ENCODE results near the gene RNU4-1. TPM values are rescaled to one million over a fixed set of nuclear protein-coding genes. Genes with fewer than 3 reads are reported as not detected.

The RNU4-1 gene
- total and polyA plus RNA-seq, 9 of the 15 experiments (the other 6 are each of a cell fraction or from before 2014, with no cell fraction given) = under 0.01 to 19,719 (median 3,563) TPM; not detected in 4

GRCh38 chr12:120278137-120279069, 14.6 kb downstream of the RNU4-1 start:
- H2AFZ ChIP-seq (ENCODE audit: low read depth, low read length) = no peak overlapping the region
- H3K36me3 ChIP-seq (ENCODE audit: control insufficient read depth, insufficient read depth, low read length) = no peaks in the 10 kb centered on the region
- no TSS peak for BruUV-seq (replicated peaks)
- no peaks in the 10 kb centered on the region for H4K20me1 ChIP-seq (replicated peaks; ENCODE audit: control insufficient read depth, insufficient read depth, low read length)
- H3K79me2 ChIP-seq (ENCODE audit: control insufficient read depth, insufficient read depth, low read length) = no peaks in the 10 kb centered on the region
- ATAC-seq (no peak), FAIRE-seq (no peak), DNase-seq (ENCODE audit: extremely low read depth in 1 of 4, low spot score in 3 of 4) (no peak)
- WGBS (ENCODE audit: insufficient coverage, low coverage, missing lambda C conversion rate) = 75% methylated on average over 26 of the region's 57 CpGs
- ChIA-PET CTCF (ENCODE audit: low intra/inter-chr PET ratio) (no interaction called here), POLR2A (interaction anchor here (0.6 to 6.7 kb wide), 2 partner anchors 13 to 118 kb away, joined by 4 to 102 read pairs; partner anchors contain the start of genes RNU4-1 and RNU4-2)
- no peak overlapping the region for H3K4me2 ChIP-seq (ENCODE audit: insufficient read depth, low read length)
- no peaks in the 10 kb centered on the region for H3K9me1 ChIP-seq (ENCODE audit: control insufficient read depth, insufficient read depth, low read length)
- peaks cover 0 to 26% of the 10 kb centered on the region in 2 experiments; a peak in 3 of 5 replicates for H3K4me1 ChIP-seq (replicated peaks in 1 of 2; ENCODE audit: control insufficient read depth in 2 of 2, insufficient read depth in 2 of 2, low read length in 2 of 2)
- H3K4me3 ChIP-seq = no peak overlapping the region
- no peaks in the 10 kb centered on the region for H3K27me3 ChIP-seq (ENCODE audit: control insufficient read depth in 2 of 2, insufficient read depth in 2 of 2, low read length in 2 of 2)
- in situ Hi-C loops (cut with MboI) (no loop called here), intact Hi-C loops (cut with micrococcal nuclease) (no loop called here)
- no peak overlapping the region; a peak in 1 of 4 replicates for H3K9ac ChIP-seq (ENCODE audit: insufficient read depth in 1 of 2, low read depth in 2 of 2, low read length in 2 of 2)
- no peaks in the 10 kb centered on the region for H3K9me3 ChIP-seq (replicated peaks; ENCODE audit: control insufficient read depth, insufficient read depth, low read depth, low read length)
- H3K27ac ChIP-seq (ENCODE audit: extremely low read depth, low read depth, low read length) = no peak overlapping the region
- TF ChIP-seq ZHX1 (conservative IDR thresholded peaks at IDR 0.05; ENCODE audit: low read length) (no peak), ZNF274 (IDR thresholded peaks at IDR 0.05; ENCODE audit: borderline replicate concordance, low read depth, low read length) (no peak), AFF4 (CRISPR knock-in tag; IDR thresholded peaks at IDR 0.05) (no peak), RNF219 (CRISPR knock-in tag; IDR thresholded peaks at IDR 0.05) (no peak), TBL1XR1 (IDR thresholded peaks at IDR 0.05; ENCODE audit: low read length in 2 of 2) (no peak), PURB (CRISPR knock-in tag; IDR thresholded peaks at IDR 0.05; ENCODE audit: low read depth) (no peak), FOS (IDR thresholded peaks at IDR 0.05; ENCODE audit: extremely low read depth, insufficient read length) (no peak), PCBP1 (IDR thresholded peaks at IDR 0.05; ENCODE audit: low read depth, low read length, poor library complexity, severe bottlenecking) (peak; percentile 34), MIER1 (IDR thresholded peaks at IDR 0.05; ENCODE audit: low read depth) (no peak), KDM1A (IDR thresholded peaks at IDR 0.05) (peak in 1 of 2 experiments; percentile 67; a peak in 1 of 4 replicates), HNRNPL (IDR thresholded peaks at IDR 0.05; ENCODE audit: low read depth, low read length) (peak; percentile 37; the same call in 1 of the 2 replicates), MAFF (IDR thresholded peaks at IDR 0.05; ENCODE audit: low read length) (no peak)
